ENCODE results near the gene CADPS. TPM values are rescaled to one million over a fixed set of nuclear protein-coding genes. Genes with fewer than 3 reads are reported as not detected.

Gene CADPS
- total and polyA plus RNA-seq, 2 of the 4 experiments (the other 2 are of a cell fraction), result not detected

GRCh38 chr3:62567097-62568021, 307.9 kb downstream of the CADPS start:
- no peaks in the 10 kb centered on the region for H3K27me3 ChIP-seq (ENCODE audit: control insufficient read depth, insufficient read depth, low read length)
- WGBS, 2 experiments (ENCODE audit: extremely low coverage in 2 of 2, insufficient read length in 1 of 2), result no CpG with 5 or more reads among the region's 11 CpGs
- no peaks in the 10 kb centered on the region for H3K79me1 ChIP-seq (ENCODE audit: low read depth in 1 of 2, low read length in 2 of 2)
- H3K23ac ChIP-seq (ENCODE audit: low read depth, low read length), result no peak overlapping the region
- no peak for TF ChIP-seq CHD1 (IDR thresholded peaks at IDR 0.05; ENCODE audit: low read depth, low read length)
- TF ChIP-seq CEBPB (IDR thresholded peaks at IDR 0.05; ENCODE audit: low read depth, low read length), result peak; percentile 82
- TF ChIP-seq, protein P1, sequence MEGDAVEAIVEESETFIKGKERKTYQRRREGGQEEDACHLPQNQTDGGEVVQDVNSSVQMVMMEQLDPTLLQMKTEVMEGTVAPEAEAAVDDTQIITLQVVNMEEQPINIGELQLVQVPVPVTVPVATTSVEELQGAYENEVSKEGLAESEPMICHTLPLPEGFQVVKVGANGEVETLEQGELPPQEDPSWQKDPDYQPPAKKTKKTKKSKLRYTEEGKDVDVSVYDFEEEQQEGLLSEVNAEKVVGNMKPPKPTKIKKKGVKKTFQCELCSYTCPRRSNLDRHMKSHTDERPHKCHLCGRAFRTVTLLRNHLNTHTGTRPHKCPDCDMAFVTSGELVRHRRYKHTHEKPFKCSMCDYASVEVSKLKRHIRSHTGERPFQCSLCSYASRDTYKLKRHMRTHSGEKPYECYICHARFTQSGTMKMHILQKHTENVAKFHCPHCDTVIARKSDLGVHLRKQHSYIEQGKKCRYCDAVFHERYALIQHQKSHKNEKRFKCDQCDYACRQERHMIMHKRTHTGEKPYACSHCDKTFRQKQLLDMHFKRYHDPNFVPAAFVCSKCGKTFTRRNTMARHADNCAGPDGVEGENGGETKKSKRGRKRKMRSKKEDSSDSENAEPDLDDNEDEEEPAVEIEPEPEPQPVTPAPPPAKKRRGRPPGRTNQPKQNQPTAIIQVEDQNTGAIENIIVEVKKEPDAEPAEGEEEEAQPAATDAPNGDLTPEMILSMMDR (conservative IDR thresholded peaks at IDR 0.05; ENCODE audit: low read depth, low read length), result no peak
- peak; percentile 54; the same call in 1 of the 2 replicates for TF ChIP-seq NFE2L2 (IDR thresholded peaks at IDR 0.05; ENCODE audit: low read depth, low read length)
- no peak for TF ChIP-seq MXI1 (IDR thresholded peaks at IDR 0.05; ENCODE audit: borderline replicate concordance, low read depth, low read length)
- no peak for TF ChIP-seq POLR2A (IDR thresholded peaks at IDR 0.05; ENCODE audit: low read depth, low read length)
- no peaks in the 10 kb centered on the region for H3K9me3 ChIP-seq (ENCODE audit: control insufficient read depth, insufficient read depth, low read length)
- in situ Hi-C loops (cut with MboI; ENCODE audit: low sequenced_read_pairs), result no loop called here
- peak overlapping the region; percentile 22; the same call in 1 of the 2 replicates for H2BK20ac ChIP-seq (ENCODE audit: low read depth, low read length)
- no TSS peak for BruUV-seq (replicated peaks)
- H2BK15ac ChIP-seq (ENCODE audit: low read depth, low read length), result no peak overlapping the region
- DNase-seq (peak; percentile 79), ATAC-seq (ENCODE audit: low read depth) (peak; percentile 93)
- dilution Hi-C loops (cut with HindIII; ENCODE audit: low sequenced_read_pairs, unreplicated experiment), result no loop called here
- H2BK5ac ChIP-seq (ENCODE audit: low read depth, low read length, poor library complexity, severe bottlenecking), result no peak overlapping the region
- H3K18ac ChIP-seq (ENCODE audit: low read depth, low read length), result peak overlapping the region; percentile 74; the same call in 1 of the 2 replicates
- peak overlapping the region; percentile 70 for H2AFZ ChIP-seq (replicated peaks; ENCODE audit: low read length, poor library complexity)
- H3K4me3 ChIP-seq (ENCODE audit: insufficient read depth, low read depth, low read length), result no peak overlapping the region
- POLR2A ChIA-PET (ENCODE audit: unreplicated experiment), result interaction anchor here (0.6 kb wide), 2 partner anchors 39 to 411 kb away, joined by 3 read pairs; no protein-coding TSS in a partner anchor
- H4K5ac ChIP-seq (ENCODE audit: low read depth, low read length), result no peak overlapping the region; the same call in 1 of the 2 replicates
- H3K14ac ChIP-seq (replicated peaks; ENCODE audit: low read depth, low read length), result no peak overlapping the region
- peak overlapping the region in 1 of 2 experiments; percentile 54; a peak in 1 of 4 replicates for H4K8ac ChIP-seq (ENCODE audit: low read depth in 2 of 2, low read length in 2 of 2)
- CTCF ChIA-PET, result no interaction called here
- H3K56ac ChIP-seq (ENCODE audit: extremely low read depth, insufficient read depth, low read length), result no peak overlapping the region
- H4K20me1 ChIP-seq (ENCODE audit: insufficient read depth, low read length), result no peaks in the 10 kb centered on the region
- peaks cover 4% of the 10 kb centered on the region; the same call in 1 of the 2 replicates for H3K4me1 ChIP-seq (ENCODE audit: control insufficient read depth, insufficient read depth, low read length)
- H3K9me1 ChIP-seq (ENCODE audit: insufficient read depth, low read length), result peaks cover 3% of the 10 kb centered on the region; the same call in 1 of the 2 replicates
- peak overlapping the region; percentile 4; the same call in 1 of the 2 replicates for H3K27ac ChIP-seq (ENCODE audit: insufficient read depth, low read length)
- H3K4ac ChIP-seq (ENCODE audit: low read depth, low read length), result peak overlapping the region; percentile 28; the same call in 1 of the 2 replicates
- H3K9ac ChIP-seq (ENCODE audit: low read depth, low read length), result no peak overlapping the region
- intact Hi-C loops (cut with micrococcal nuclease), result no loop called here
- no peaks in the 10 kb centered on the region for H3K36me3 ChIP-seq (ENCODE audit: control insufficient read depth, insufficient read depth, low read length)
- peak overlapping the region; percentile 33 for H3K4me2 ChIP-seq (ENCODE audit: low read depth, low read length)
- H4K91ac ChIP-seq (ENCODE audit: insufficient read depth, low read depth, low read length), result no peak overlapping the region
- no peak overlapping the region for H2AK5ac ChIP-seq (ENCODE audit: low read depth, low read length)
- no peak overlapping the region for H2AK9ac ChIP-seq (replicated peaks; ENCODE audit: low read depth, low read length, poor library complexity)
- peak overlapping the region; percentile 75; the same call in 1 of the 2 replicates for H2BK120ac ChIP-seq (ENCODE audit: low read depth, low read length)
